NCI-H146 treated with DMSO at 0.1 percent for 48 hours (cell line): Measurements from ENCODE around the gene CPNE2.

Experiments
- DNase-seq: peaks from one replicate; lab custom pipeline; 2025; ENCODE audit not compliant: unreplicated experiment; lab: John Stamatoyannopoulos, UW

The CPNE2 gene

GRCh38 chr16:57123974-57124674 lies 31.7 kb downstream of the CPNE2 start:
- no peak for DNase-seq

GRCh38 chr16:57125376-57125775 lies 33.0 kb downstream of the CPNE2 start:
- no peak for DNase-seq

GRCh38 chr16:57125969-57126368 lies 33.6 kb downstream of the CPNE2 start:
- no peak for DNase-seq

GRCh38 chr16:57126411-57126810 lies 34.0 kb downstream of the CPNE2 start:
- no peak for DNase-seq

GRCh38 chr16:57127037-57127763 lies 34.8 kb downstream of the CPNE2 start:
- no peak for DNase-seq

GRCh38 chr16:57127836-57128235 lies 35.5 kb downstream of the CPNE2 start:
- no peak for DNase-seq

- no peak for DNase-seq
Observed at GRCh38 chr16:57128771-57129389, 36.5 kb downstream of the CPNE2 start.

GRCh38 chr16:57130950-57131321 lies 38.6 kb downstream of the CPNE2 start:
- DNase-seq: no peak

GRCh38 chr16:57131351-57131970 lies 39.1 kb downstream of the CPNE2 start:
- DNase-seq: no peak

GRCh38 chr16:57132470-57132869 lies 40.1 kb downstream of the CPNE2 start:
- DNase-seq: no peak

GRCh38 chr16:57133031-57133430 lies 40.6 kb downstream of the CPNE2 start:
- DNase-seq: no peak

- DNase-seq: no peak
Observed at GRCh38 chr16:57133886-57134285, 41.5 kb downstream of the CPNE2 start.

- DNase-seq: peak; percentile 1
Observed at GRCh38 chr16:57134982-57135381, 42.6 kb downstream of the CPNE2 start.

- no peak for DNase-seq
Observed at GRCh38 chr16:57137043-57137442, 44.7 kb downstream of the CPNE2 start.

GRCh38 chr16:57137566-57138273 lies 45.3 kb downstream of the CPNE2 start:
- DNase-seq: no peak

GRCh38 chr16:57138281-57138935 lies 46.0 kb downstream of the CPNE2 start:
- no peak for DNase-seq

- DNase-seq: no peak
Observed at GRCh38 chr16:57140931-57141668, 48.7 kb downstream of the CPNE2 start.

- DNase-seq: no peak
Observed at GRCh38 chr16:57141822-57142631, 49.6 kb downstream of the CPNE2 start.
